ENCODE measurements around the gene IREB2. TPM values are rescaled to one million over a fixed set of nuclear protein-coding genes. Genes with fewer than 3 reads are reported as not detected.

The IREB2 gene
- total RNA-seq, 4 donors from 2014 or later, result 28.4 to 43.5 (median 30.8) TPM

GRCh38 chr15:78390826-78391225 is 47.2 kb upstream of the IREB2 start:
- WGBS, 2 donors, result 88 to 91% methylated on average over 3 of the region's 3 CpGs
- DNase-seq (ENCODE audit: low spot score in 2 of 2), result peak in 1 of 2 donors; percentile 10
- TF ChIP-seq POLR2A (IDR thresholded peaks at IDR 0.05), result no peak
- TF ChIP-seq CTCF (IDR thresholded peaks at IDR 0.05), result no peak
- intact Hi-C loops (cut with DNase I; ENCODE audit: low total_unique reads), result no loop called here
- H3K4me3 ChIP-seq (ENCODE audit: low read depth, poor library complexity, severe bottlenecking), result no peak overlapping the region

- intact Hi-C loops (cut with DNase I; ENCODE audit: low total_unique reads), result no loop called here
- DNase-seq (ENCODE audit: low spot score in 2 of 2), result peak in 1 of 2 donors; percentile 57
Observed at GRCh38 chr15:78391781-78392180, 46.2 kb upstream of the IREB2 start.

DNA sequence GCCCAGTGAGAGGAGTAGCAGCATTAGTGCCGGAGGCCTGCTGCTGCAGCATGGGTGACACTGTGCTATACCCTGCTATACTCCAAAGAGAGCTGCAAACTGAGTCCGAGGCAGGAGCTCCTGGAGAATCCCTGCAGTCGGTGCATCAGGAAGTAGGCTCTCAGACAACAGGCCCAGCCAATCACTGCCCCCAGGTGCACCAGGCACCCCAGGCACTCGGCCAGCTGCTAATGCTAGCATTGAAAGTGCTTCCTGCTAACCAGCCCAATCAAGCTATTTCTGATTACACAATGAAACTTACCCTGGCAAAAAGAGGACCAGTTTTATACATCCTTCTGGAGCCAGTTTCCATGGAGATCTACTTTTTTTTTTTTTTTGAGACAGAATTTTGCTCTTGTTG is 45.6 kb upstream of the IREB2 start:
- 62 to 74% methylated on average over 4 of the region's 4 CpGs for WGBS, 2 donors
- DNase-seq (ENCODE audit: low spot score in 2 of 2), result peak in 1 of 2 donors; percentile 61
- intact Hi-C loops (cut with DNase I; ENCODE audit: low total_unique reads), result no loop called here
- no peak overlapping the region for H3K4me3 ChIP-seq (ENCODE audit: low read depth, poor library complexity, severe bottlenecking)
- TF ChIP-seq POLR2A (IDR thresholded peaks at IDR 0.05) (no peak), CTCF (IDR thresholded peaks at IDR 0.05) (no peak)

More at GRCh38 chr15:78391781-78392180, 46.2 kb upstream of the IREB2 start:
- no peak overlapping the region for H3K4me3 ChIP-seq (ENCODE audit: low read depth, poor library complexity, severe bottlenecking)
- 87 to 97% methylated on average over 3 of the region's 3 CpGs for WGBS, 2 donors
- TF ChIP-seq CTCF (IDR thresholded peaks at IDR 0.05) (no peak), POLR2A (IDR thresholded peaks at IDR 0.05) (no peak)

- 73 to 96% methylated on average over 1 of the region's 1 CpG for WGBS, 2 donors
- intact Hi-C loops (cut with DNase I; ENCODE audit: low total_unique reads), result no loop called here
Observed at GRCh38 chr15:78393137-78393536, 44.9 kb upstream of the IREB2 start.

DNA sequence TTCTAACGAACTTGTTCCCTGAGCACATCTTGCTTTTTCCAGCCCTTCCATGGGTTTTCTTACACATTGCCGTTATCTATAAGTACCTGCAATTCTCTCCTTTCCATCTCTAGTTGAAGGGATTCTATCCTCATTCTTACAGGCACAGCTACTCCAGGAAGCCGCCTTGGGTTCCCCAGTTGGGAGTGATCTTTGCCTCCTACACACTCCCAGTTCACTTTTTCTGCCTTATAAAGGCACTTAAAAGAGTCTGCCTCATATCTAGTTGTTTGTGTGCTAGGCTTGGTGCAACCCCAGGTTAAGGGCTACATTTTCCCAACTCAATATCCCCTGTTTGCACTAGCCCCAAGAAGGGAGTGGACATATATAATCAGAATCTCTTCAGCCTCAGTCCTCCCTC is 44.0 kb upstream of the IREB2 start:
- intact Hi-C loops (cut with DNase I; ENCODE audit: low total_unique reads), result no loop called here
- no peak for DNase-seq (ENCODE audit: low spot score in 2 of 2)
- no peak overlapping the region for H3K4me3 ChIP-seq (ENCODE audit: low read depth, poor library complexity, severe bottlenecking)
- WGBS, 2 donors, result 82 to 96% methylated on average over 3 of the region's 3 CpGs
- TF ChIP-seq POLR2A (IDR thresholded peaks at IDR 0.05) (no peak), CTCF (IDR thresholded peaks at IDR 0.05) (no peak)

More at GRCh38 chr15:78393137-78393536, 44.9 kb upstream of the IREB2 start:
- no peak for TF ChIP-seq POLR2A (IDR thresholded peaks at IDR 0.05)
- peak in 1 of 2 donors; percentile 21 for DNase-seq (ENCODE audit: low spot score in 2 of 2)
- H3K4me3 ChIP-seq (ENCODE audit: low read depth, poor library complexity, severe bottlenecking), result no peak overlapping the region

DNA sequence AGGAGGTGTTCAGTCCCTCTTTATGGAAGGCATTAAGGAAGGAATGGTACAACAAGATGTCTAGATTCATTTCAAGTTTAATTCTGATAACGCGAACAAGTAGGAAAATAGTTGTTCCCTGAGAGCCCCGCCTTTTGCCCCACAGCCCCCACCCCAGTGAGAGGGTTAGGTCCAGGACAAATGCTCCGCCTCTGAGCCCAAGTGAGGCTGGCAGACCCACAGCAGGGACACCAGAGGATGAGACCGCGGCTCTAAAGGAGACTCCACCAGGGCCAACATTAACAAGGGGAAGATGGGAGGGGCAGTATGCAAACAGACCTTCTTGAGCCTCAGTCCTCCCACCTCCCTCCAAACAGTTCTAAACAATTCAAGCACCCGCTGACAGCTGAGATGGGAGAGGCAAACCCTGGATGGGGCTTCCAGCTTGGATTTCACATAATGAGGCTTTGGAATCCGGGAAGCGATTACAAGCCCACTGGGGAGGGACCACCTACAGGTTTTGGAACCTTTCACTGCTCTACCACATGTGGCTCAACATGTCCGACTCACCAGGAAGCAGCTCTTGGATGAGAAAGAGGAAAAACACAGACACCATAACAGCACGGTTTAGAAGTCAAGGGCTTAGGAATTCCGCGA is 42.9 kb upstream of the IREB2 start:
- TF ChIP-seq CTCF (IDR thresholded peaks at IDR 0.05), result no peak
- no peak overlapping the region for H3K4me3 ChIP-seq (ENCODE audit: low read depth, poor library complexity, severe bottlenecking)
- intact Hi-C loops (cut with DNase I; ENCODE audit: low total_unique reads), result no loop called here
- WGBS, 2 donors, result 67 to 74% methylated on average over 13 of the region's 13 CpGs
- peak in 1 of 2 donors; percentile 68 for DNase-seq (ENCODE audit: low spot score in 2 of 2)
